GM19467 (cell line): ENCODE results near the gene XRN1.

ENCODE experiments used
- ATAC-seq: cut with Tn5 transposase; IDR thresholded peaks from one replicate; pipeline ENCODE4 v1.9.1; 2021; ENCODE audit warnings: mild to moderate bottlenecking, moderate library complexity; ENCODE audit not compliant: unreplicated experiment

The XRN1 gene

DNA sequence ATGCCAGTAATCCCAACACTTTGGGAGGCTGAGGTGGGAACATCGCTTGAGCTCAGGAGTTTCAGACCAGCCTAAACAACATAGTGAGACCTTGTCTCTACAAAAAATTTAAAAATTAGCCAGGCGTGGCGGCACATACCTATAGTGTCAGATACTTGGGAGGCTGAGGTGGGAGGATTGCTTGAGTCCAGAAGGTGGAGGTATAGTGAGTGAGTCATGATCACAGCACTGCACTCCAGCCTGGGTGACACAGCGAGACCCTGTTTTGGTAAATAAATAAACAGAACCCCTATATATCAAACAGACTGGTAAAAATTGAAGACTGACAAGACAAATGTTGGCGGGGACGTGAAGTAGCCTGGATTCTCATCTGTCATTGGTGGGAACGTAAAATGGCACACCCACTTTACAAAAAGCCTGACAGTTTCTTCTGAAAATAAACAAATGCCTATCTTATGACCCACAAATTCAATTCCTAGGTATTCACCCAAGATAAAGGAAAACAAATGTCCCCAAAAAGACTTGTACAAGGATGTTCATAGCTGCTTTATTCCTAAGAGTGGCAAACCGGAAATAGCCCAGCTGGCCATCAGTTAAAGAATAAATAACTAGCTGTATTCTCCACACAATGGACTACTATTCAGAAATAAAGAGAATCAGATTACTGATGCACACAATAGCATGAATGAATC lies 175.5 kb downstream of the XRN1 start:
- no peak for ATAC-seq

DNA sequence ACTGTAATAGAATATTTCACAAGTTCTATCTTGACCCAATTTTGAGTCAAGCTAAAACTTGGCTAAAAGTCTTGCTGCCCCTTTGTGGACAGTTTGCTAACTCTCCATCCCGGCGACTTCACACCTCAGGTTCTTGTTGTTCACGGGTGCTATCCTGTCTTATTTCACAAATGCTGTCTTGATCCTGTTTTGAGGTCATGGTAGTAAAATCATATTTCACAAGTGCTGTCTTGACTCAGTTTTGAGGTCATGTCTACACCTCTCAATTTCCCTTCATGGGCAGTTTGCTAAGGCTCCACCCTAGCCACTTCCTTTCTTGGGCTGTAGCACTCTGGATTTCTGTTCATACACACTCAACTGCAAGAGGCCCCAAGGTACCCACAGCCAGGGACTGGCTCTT lies 177.4 kb downstream of the XRN1 start:
- ATAC-seq: no peak

DNA sequence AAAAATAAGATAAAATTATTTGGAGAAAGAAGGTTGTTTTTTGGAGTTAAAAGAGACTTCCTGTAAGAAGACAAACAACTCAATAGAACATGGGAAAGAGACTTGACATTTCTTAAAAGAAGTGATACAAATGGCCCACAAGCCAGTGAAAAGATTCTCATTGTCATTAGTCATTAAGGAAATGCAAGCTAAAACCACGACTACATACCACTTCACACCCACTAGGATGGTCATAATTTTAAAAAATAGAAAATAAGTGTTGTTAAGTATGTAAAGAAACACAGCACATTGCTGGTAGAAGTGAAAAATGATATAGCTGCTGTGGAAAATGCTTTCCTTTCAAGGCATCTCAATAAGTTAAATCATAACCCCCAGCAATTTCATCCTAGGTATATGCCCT lies 178.1 kb downstream of the XRN1 start:
- ATAC-seq: no peak

DNA sequence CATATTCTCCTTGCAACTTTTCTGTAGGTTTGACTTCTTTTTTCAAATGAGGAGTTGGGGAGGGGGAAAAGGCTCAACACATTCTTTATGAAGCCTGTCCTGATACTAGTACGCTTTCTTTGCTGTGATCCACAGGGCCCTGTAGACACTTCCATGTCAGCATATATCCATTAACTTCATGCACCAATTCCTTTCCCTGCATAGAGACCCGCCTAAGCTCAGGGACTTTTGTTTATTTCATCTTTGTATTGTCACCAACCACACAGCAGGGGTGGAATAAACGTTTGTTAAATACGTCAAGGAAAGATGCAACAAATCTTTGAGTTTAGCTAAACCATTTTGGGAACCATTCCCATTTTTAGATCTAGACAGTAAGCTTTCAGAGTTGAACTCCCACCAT lies 179.4 kb downstream of the XRN1 start:
- ATAC-seq: no peak

DNA sequence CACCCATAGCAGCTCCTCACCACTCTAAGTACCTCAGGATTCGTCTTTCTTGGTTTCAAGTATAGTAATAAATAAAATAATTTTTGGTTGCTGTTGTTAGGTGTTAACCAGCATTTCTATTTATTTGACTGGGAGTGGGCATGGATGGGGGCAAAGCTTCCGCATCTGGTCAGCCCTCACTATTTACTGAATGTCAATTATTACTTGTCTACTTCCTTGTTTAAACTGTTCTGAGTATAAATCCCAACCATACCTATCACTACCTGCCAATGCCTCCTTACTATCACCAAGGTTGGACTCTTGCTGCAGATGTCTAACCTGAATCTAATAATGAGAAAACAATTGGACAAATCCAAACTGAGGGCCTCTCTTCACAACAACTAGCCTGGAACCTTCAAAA lies 180.6 kb downstream of the XRN1 start:
- no peak for ATAC-seq

DNA sequence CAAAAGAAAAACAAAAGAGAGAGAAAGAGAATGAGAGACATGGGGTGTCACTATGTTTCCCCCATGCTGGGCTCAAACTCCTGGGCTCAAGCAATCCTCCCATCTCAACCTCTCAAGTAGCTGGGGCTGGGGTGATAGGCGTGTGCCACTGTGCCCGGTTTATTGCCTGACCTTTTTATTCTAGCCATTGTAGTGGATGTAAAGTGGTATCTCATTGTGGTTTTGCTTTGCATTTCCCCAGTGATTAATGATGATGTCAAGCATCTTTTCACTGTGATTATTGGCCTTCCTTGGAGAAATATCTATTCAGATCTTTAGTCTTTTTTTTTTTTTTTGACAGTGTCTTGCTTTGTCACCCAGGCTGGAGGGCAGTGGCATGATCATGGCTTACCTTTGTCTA lies 184.7 kb downstream of the XRN1 start:
- no peak for ATAC-seq

DNA sequence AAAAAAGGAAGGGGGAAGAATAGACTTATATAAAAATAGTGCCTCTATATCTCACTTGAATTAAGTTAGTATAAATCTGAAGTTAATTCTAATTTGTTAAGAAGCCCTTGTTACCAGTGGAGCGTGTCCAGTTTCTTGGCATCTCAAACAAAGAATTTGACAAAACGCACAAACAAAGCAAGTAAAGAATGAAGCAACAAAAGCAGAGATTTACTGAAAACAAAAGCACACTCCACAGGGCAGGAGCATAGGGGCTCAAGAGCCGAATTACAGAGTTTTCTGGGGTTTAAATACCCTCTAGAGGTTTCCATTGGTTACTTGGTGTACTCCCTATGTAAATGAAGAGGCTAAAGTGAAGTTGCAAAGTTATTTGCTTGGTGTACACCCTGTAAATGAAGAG lies 188.5 kb downstream of the XRN1 start:
- no peak for ATAC-seq

DNA sequence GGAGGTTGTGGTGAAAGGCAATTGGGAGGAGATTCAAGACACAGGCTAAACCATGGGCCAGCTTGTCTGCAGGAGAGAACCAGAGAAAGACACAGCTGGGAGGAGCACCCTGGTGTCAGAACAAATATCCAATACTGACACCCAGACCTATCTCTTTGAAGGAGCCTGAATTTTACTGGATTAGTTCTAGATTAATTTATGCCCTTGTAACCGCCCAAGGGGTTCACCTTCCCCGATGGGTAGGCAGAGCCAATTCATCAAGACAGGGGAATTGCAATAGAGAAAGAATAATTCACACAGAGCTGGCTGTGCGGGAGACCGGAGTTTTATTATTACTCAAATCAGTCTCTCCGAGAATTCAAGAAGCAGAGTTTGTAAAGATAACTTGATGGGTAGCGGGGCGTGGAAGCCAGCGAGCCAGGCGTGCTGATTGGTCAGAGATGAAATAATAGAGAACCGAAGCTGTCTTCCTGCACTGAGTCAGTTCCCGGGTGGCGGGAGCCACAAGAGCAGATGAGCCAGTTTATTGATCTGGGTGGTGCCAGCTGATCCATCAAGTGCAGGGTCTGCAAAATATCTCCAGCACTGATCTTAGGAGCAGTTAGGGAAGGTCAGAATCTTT lies 191.0 kb downstream of the XRN1 start:
- ATAC-seq: no peak
